HepG2 (cell line): ENCODE data around the gene INHBA. TPM values are rescaled to one million over a fixed set of nuclear protein-coding genes. Genes with fewer than 3 reads are reported as not detected.

Experiments used
- ATAC-seq: fragments of 200-7000 bp; cut with Tn5 transposase; 3 replicates; pipeline ENCODE4 v1.9.1; 2020; ENCODE audit warnings: mild to moderate bottlenecking, moderate library complexity
- BruUV-seq: library from RNA; stranded (reverse); fragments of 400-500 nt; replicated peaks from 2 replicates; lab custom pipeline; 2021; lab: Mats Ljungman, UMichigan
- CTCF ChIA-PET: fragments of 300-600 bp; formaldehyde crosslinking; extraction: SDS; loops from one replicate; lab custom pipeline; 2021; ENCODE audit warnings: low total read pairs, inconsistent platforms, low intra/inter-chr PET ratio; lab: Yijun Ruan, JAX
- POLR2A ChIA-PET: fragments of 350-600 bp; sonication (Branson Sonifier 250); formaldehyde crosslinking; loops from one replicate; lab custom pipeline; 2020; ENCODE audit warnings: antibody characterized with exemption, inconsistent platforms; lab: Yijun Ruan, JAX
- DNase-seq: peaks from one replicate; pipeline ENCODE4 v3.0.0-alpha.2; 2015; ENCODE audit warnings: low spot score
- FAIRE-seq: peaks from 3 replicates; lab custom pipeline; 2011; peaks lifted over from hg19 to GRCh38; lab: Jason Lieb, UNC
- H2AFZ ChIP-seq: one replicate; pipeline ENCODE4 v1.6.1; 2011; ENCODE audit warnings: low read length, inconsistent platforms
- H3K27ac ChIP-seq: fragments of 300-600 bp; 3 replicates; pipeline ENCODE4 v1.8.0; 2011; ENCODE audit warnings: mixed run types, mild to moderate bottlenecking, mixed read lengths, low read length, inconsistent platforms; ENCODE audit not compliant: insufficient read depth; ENCODE audit errors: extremely low read length
- H3K27me3 ChIP-seq, 2 experiments: fragments of 200-600 bp in 1 of 2; 2 replicates in 1 of 2; 3 replicates in 1 of 2; pipeline versions ENCODE4 v1.6.0 to v1.8.0; 2011; ENCODE audit warnings: low read length in 2 of 2, mild to moderate bottlenecking in 2 of 2, moderate library complexity in 2 of 2, inconsistent platforms in 1 of 2; ENCODE audit not compliant: insufficient read depth in 2 of 2, control insufficient read depth in 1 of 2
- H3K36me3 ChIP-seq, 2 experiments: fragments of 200-600 bp in 1 of 2; replicated peaks in 1 of 2; 2 replicates in 1 of 2; 3 replicates in 1 of 2; pipeline versions ENCODE4 v1.5.1 to v1.8.0; 2011; ENCODE audit warnings: low read length in 2 of 2, inconsistent platforms in 1 of 2; ENCODE audit not compliant: insufficient read depth in 2 of 2, control insufficient read depth in 1 of 2
- H3K4me1 ChIP-seq: 2 replicates; pipeline ENCODE4 v1.5.1; 2012; ENCODE audit warnings: low read length, inconsistent platforms; ENCODE audit not compliant: insufficient read depth
- H3K4me2 ChIP-seq: 2 replicates; pipeline ENCODE4 v1.6.0; 2011; ENCODE audit warnings: low read depth, low read length, inconsistent platforms
- H3K4me3 ChIP-seq, 3 experiments: fragments of 200-600 bp in 1 of 3; sonication (generic), shearing (Covaris generic) in 1 of 3; replicated peaks in 1 of 3; 2 replicates each; pipeline ENCODE4 v1.5.1; 2011 to 2016; ENCODE audit warnings: low read length in 3 of 3, inconsistent platforms in 2 of 3, low read depth in 2 of 3, mild to moderate bottlenecking in 2 of 3, control low read depth in 1 of 3, mixed read lengths in 1 of 3; ENCODE audit not compliant: insufficient read depth in 1 of 3
- H3K79me2 ChIP-seq: one replicate; pipeline ENCODE4 v1.6.1; 2011; ENCODE audit warnings: low read length, inconsistent platforms; ENCODE audit not compliant: insufficient read depth
- H3K9ac ChIP-seq: 2 replicates; pipeline ENCODE4 v1.6.0; 2011; ENCODE audit warnings: mild to moderate bottlenecking, low read depth, low read length, inconsistent platforms; ENCODE audit not compliant: insufficient read depth
- H3K9me3 ChIP-seq: 2 replicates; pipeline ENCODE4 v1.5.1; 2012; ENCODE audit warnings: mild to moderate bottlenecking, low read length
- H4K20me1 ChIP-seq: 2 replicates; pipeline ENCODE4 v1.6.0; 2011; ENCODE audit warnings: inconsistent platforms, mild to moderate bottlenecking, low read length, moderate library complexity; ENCODE audit not compliant: insufficient read depth
- DR1 ChIP-seq: sonication (generic); formaldehyde crosslinking; IDR thresholded peaks from 2 replicates; pipeline ENCODE4 v1.8.0; 2021; ENCODE audit warnings: mild to moderate bottlenecking, missing genetic modification reagents, inconsistent platforms
- HNRNPK ChIP-seq: fragments of 200-400 bp; formaldehyde crosslinking; IDR thresholded peaks from 2 replicates; pipeline ENCODE4 v1.6.1; 2018; ENCODE audit warnings: low read length, low read depth, moderate library complexity, mild to moderate bottlenecking; ENCODE audit not compliant: poor library complexity, severe bottlenecking
- MTA3 ChIP-seq: sonication (generic); formaldehyde crosslinking; IDR thresholded peaks from 2 replicates; pipeline ENCODE4 v1.4.0; 2020; ENCODE audit warnings: missing genetic modification reagents
- SKI ChIP-seq: fragments of 450-650 bp; IDR thresholded peaks from one replicate; pipeline ENCODE4 v1.6.1; 2018; ENCODE audit warnings: mild to moderate bottlenecking; ENCODE audit not compliant: partially characterized antibody
- THYN1 ChIP-seq: sonication (generic); formaldehyde crosslinking; IDR thresholded peaks from 2 replicates; pipeline ENCODE4 v1.8.1; 2023; ENCODE audit warnings: low read depth, mild to moderate bottlenecking, moderate library complexity, missing genetic modification reagents, borderline replicate concordance
- YEATS4 ChIP-seq: sonication (generic); formaldehyde crosslinking; IDR thresholded peaks from 2 replicates; pipeline ENCODE4 v1.4.0; 2020; ENCODE audit warnings: missing genetic modification reagents, borderline replicate concordance
- ZBTB3 ChIP-seq: sonication (generic); formaldehyde crosslinking; IDR thresholded peaks from 2 replicates; pipeline ENCODE4 v1.4.0; 2020; ENCODE audit warnings: low read depth, mild to moderate bottlenecking, moderate library complexity, missing genetic modification reagents, borderline replicate concordance
- ZC3H4 ChIP-seq: sonication (generic); formaldehyde crosslinking; IDR thresholded peaks from 2 replicates; pipeline ENCODE4 v1.4.0; 2020; ENCODE audit warnings: missing genetic modification reagents, borderline replicate concordance
- ZNF501 ChIP-seq: sonication (generic); formaldehyde crosslinking; IDR thresholded peaks from 2 replicates; pipeline ENCODE4 v1.5.1; 2020; ENCODE audit warnings: mild to moderate bottlenecking, moderate library complexity, missing genetic modification reagents
- ZNF543 ChIP-seq: sonication (generic); formaldehyde crosslinking; IDR thresholded peaks from 2 replicates; pipeline ENCODE4 v1.4.0; 2020; ENCODE audit warnings: mild to moderate bottlenecking, missing genetic modification reagents
- ZNF770 ChIP-seq: sonication (generic); formaldehyde crosslinking; IDR thresholded peaks from 2 replicates; pipeline ENCODE4 v1.5.0; 2020; ENCODE audit warnings: mild to moderate bottlenecking, missing genetic modification reagents
- WGBS: methylation state at CpG from one replicate; pipeline ENCODE4 v1.1.6; 2017; ENCODE audit warnings: low lambda C conversion rate; 5-methylcytosine and 5-hydroxymethylcytosine counted together
- in situ Hi-C: cut with HindIII; loops from 2 replicates; pipeline ENCODE4 v1.10.0; 2017; ENCODE audit warnings: low pct_unique_long_range_greater_than_20kb; ENCODE audit not compliant: extremely low pct_ligation_motif_present
- intact Hi-C: fragments of 100-400 bp; cut with micrococcal nuclease; formaldehyde crosslinking; loops from one replicate; pipeline ENCODE4 v1.10.0; 2022; ENCODE audit not compliant: unreplicated experiment
- polyA plus RNA-seq, 8 experiments: library from polyadenylated mRNA; depleted of rRNA in 3 of 8; stranded (reverse) in 7 of 8; unstranded in 1 of 8; fragments of >200 nt; fragmentation: Illumina TruSeq in 4 of 8; extraction: Trizol in 4 of 8; gene quantifications; 2 replicates each; pipeline versions ENCODE4 v1.2.1 to v1.2.3, GENCODE V29; 2011 to 2016; ENCODE audit warnings: low read depth in 4 of 8, missing spikeins in 1 of 8, mixed read lengths in 1 of 8; ENCODE audit not compliant: insufficient read depth in 1 of 8
- total RNA-seq, 5 experiments: library from RNA; depleted of rRNA; stranded (reverse); fragments of >200 nt; fragmentation: Illumina TruSeq; extraction: Trizol; gene quantifications; 2 replicates each; pipeline ENCODE4 v1.2.3, GENCODE V29; 2016; ENCODE audit warnings: low read depth in 1 of 5

The INHBA gene
- total and polyA plus RNA-seq, 2 of the 13 experiments (the other 11 are each of a cell fraction or from before 2014, with no cell fraction given): not detected

- Histone ChIP-seq H3K4me3 (no peak overlapping the region), H3K9ac (no peak overlapping the region), H3K4me1 (no peaks in the 10 kb centered on the region), H3K27ac (no peak overlapping the region), H3K4me2 (no peak overlapping the region), H4K20me1 (no peaks in the 10 kb centered on the region), H3K79me2 (no peaks in the 10 kb centered on the region), H3K9me3 (no peaks in the 10 kb centered on the region), H3K27me3 (no peaks in the 10 kb centered on the region), H3K36me3 (no peaks in the 10 kb centered on the region), H2AFZ (no peak overlapping the region)
- no TSS peak for BruUV-seq
- CTCF ChIA-PET: no interaction called here
- in situ Hi-C loops: no loop called here
- intact Hi-C loops: loop anchor here (10.0 kb wide), 1 partner anchor 384 kb away; no protein-coding TSS in a partner anchor
- WGBS: 45% methylated on average over 4 of the region's 4 CpGs
- DNase-seq (no peak), ATAC-seq (no peak), FAIRE-seq (no peak)
- TF ChIP-seq ZNF770: no peak
- TF ChIP-seq ZC3H4 (CRISPR knock-in tag): no peak
- TF ChIP-seq HNRNPK: no peak
- no peak for TF ChIP-seq ZNF501 (CRISPR knock-in tag)
- no peak for TF ChIP-seq DR1 (CRISPR knock-in tag)
- TF ChIP-seq YEATS4 (CRISPR knock-in tag): no peak
- POLR2A ChIA-PET: no interaction called here
These were observed 4.2 kb downstream of the INHBA start for GRCh38 chr7:41698726-41699125.

- Histone ChIP-seq H3K9me3 (no peaks in the 10 kb centered on the region), H3K27me3 (no peaks in the 10 kb centered on the region), H2AFZ (no peak overlapping the region), H3K4me2 (no peak overlapping the region), H3K36me3 (no peaks in the 10 kb centered on the region), H3K27ac (no peak overlapping the region), H3K4me3 (no peak overlapping the region), H3K79me2 (no peaks in the 10 kb centered on the region), H4K20me1 (no peaks in the 10 kb centered on the region), H3K4me1 (no peaks in the 10 kb centered on the region), H3K9ac (no peak overlapping the region)
- intact Hi-C loops: loop anchor here (10.0 kb wide), 1 partner anchor 383 kb away; no protein-coding TSS in a partner anchor
- no peak for ATAC-seq
- no peak for TF ChIP-seq ZNF543 (CRISPR knock-in tag)
- TF ChIP-seq MTA3 (CRISPR knock-in tag): no peak
- TF ChIP-seq THYN1 (CRISPR knock-in tag): no peak
- no peak for TF ChIP-seq ZBTB3
- TF ChIP-seq SKI: no peak
- 13% methylated on average over 3 of the region's 3 CpGs for WGBS
- DNase-seq: no peak
- FAIRE-seq: no peak
- CTCF ChIA-PET: no interaction called here
- BruUV-seq: no TSS peak
- in situ Hi-C loops: no loop called here
- POLR2A ChIA-PET: no interaction called here
These were observed 4.8 kb downstream of the INHBA start for GRCh38 chr7:41698114-41698513.
